ENCODE results near the gene SAXO1.

The SAXO1 gene

DNA sequence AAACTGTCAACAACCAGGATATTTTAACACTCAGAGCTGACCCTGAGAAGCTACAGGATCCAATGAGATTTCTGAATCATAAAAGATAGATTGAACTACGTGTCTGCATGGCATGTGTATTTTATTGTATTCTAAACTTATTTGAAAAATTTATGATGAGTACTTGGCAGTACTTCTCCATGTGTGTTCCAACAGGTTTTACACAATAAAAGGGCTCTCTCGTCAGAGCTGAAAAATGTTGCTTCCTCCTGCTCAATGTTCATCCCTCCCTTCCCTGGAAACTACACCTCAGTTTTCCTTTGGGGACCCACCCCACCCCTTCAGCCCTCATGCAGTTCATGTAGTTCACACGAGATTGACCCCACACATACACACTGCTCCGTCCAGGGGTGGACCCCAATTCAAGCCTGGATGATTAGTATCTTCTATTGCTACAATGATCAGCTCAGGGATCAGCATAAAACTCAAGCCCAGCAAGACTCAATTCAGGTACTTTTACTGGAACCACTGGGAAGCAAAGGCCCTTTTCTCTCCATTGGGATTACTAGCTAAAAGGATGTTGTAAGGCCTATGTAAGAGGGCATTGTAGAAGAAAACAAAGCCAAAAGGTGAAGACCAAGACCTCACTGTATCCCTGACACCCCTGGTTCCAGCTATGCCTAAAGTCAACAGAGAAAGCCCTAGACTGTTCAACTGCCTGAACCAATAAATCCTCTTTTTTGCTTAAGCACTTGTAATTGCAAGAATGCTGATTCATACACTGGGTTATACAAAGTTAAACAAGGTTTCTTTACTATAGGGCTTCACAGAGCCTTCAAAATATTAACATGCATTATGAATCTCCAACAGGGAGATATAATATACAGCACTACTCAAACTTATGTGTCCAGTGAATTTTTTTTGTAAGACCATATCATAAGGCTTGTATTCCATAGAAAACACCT lies 112.6 kb downstream of the SAXO1 start:
- Histone ChIP-seq H3K27ac (no peak overlapping the region), H3K4me1 (ENCODE audit: low read depth, poor library complexity, severe bottlenecking) (no peaks in the 10 kb centered on the region), H3K4me3 (IDR thresholded peaks at IDR 0.05; ENCODE audit: insufficient read depth, low read depth, low read length) (no peak overlapping the region), H3K36me3 (ENCODE audit: insufficient read depth) (no peaks in the 10 kb centered on the region), H3K79me2 (ENCODE audit: insufficient read depth, low read depth) (no peaks in the 10 kb centered on the region), H4K20me1 (ENCODE audit: insufficient read depth) (no peaks in the 10 kb centered on the region), H2AFZ (ENCODE audit: low read depth) (no peak overlapping the region), H3K27me3 (ENCODE audit: insufficient read depth, low read depth) (no peaks in the 10 kb centered on the region), H3K9ac (no peak overlapping the region), H3K4me2 (no peak overlapping the region)
- TF ChIP-seq, protein P1, sequence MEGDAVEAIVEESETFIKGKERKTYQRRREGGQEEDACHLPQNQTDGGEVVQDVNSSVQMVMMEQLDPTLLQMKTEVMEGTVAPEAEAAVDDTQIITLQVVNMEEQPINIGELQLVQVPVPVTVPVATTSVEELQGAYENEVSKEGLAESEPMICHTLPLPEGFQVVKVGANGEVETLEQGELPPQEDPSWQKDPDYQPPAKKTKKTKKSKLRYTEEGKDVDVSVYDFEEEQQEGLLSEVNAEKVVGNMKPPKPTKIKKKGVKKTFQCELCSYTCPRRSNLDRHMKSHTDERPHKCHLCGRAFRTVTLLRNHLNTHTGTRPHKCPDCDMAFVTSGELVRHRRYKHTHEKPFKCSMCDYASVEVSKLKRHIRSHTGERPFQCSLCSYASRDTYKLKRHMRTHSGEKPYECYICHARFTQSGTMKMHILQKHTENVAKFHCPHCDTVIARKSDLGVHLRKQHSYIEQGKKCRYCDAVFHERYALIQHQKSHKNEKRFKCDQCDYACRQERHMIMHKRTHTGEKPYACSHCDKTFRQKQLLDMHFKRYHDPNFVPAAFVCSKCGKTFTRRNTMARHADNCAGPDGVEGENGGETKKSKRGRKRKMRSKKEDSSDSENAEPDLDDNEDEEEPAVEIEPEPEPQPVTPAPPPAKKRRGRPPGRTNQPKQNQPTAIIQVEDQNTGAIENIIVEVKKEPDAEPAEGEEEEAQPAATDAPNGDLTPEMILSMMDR (conservative IDR thresholded peaks at IDR 0.05; ENCODE audit: low read depth, low read length), result no peak

DNA sequence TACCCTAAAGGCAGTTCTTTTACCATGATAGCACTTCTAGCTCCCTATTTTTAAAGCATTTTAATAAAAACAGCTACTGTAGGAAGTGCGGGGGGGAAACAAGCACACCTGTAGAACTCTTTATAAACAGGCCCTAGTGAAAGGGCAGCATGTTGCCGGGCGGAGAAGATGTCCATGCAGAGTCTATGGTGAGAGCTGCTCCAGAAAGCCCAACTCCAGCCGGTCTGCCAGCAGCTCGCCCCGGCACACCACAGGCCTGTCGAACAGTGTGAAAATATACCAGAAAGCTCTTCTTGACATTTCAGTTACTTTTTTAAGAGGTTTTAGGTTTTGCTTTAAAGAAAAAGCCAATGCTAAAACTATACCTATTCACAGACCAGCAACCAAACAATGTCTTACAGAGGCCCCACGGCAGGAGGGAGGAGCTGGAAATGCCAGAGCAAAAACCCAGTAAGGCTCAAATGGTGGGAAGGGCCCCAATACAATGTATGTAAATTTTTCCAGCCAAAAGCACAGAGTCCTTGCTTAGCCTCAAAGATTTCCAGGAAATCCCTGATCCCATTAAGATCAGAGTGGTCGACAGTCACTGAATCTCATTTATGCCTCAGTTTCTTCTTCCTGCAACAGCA lies 121.2 kb downstream of the SAXO1 start:
- Histone ChIP-seq H4K20me1 (ENCODE audit: insufficient read depth) (no peaks in the 10 kb centered on the region), H3K4me2 (no peak overlapping the region), H3K36me3 (ENCODE audit: insufficient read depth) (no peaks in the 10 kb centered on the region), H3K9ac (no peak overlapping the region), H3K4me1 (ENCODE audit: low read depth, poor library complexity, severe bottlenecking) (no peaks in the 10 kb centered on the region), H3K27me3 (ENCODE audit: insufficient read depth, low read depth) (no peaks in the 10 kb centered on the region), H3K79me2 (ENCODE audit: insufficient read depth, low read depth) (no peaks in the 10 kb centered on the region), H3K4me3 (IDR thresholded peaks at IDR 0.05; ENCODE audit: insufficient read depth, low read depth, low read length) (no peak overlapping the region), H3K27ac (no peak overlapping the region), H2AFZ (ENCODE audit: low read depth) (no peak overlapping the region)
- TF ChIP-seq, protein P1 (conservative IDR thresholded peaks at IDR 0.05; ENCODE audit: low read depth, low read length), result no peak

DNA sequence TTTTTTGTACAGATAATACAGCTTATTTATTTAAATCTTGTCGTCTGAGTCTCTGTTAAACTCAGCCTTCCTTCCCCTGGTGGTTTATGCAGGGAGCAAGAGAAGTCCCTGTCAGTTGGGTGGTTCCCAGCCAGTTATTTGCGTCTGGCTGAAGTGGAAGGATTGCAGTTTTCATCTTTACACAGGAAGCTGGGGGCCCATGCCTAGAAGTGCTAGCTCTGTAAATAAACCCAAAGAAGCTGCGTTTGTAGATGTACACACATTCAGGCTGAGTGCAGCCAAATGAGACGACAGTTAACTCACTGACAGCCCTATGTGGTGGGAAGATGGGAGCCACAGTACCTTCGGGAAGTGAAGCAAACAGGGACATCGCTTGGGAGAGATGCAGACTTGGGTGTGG lies 122.1 kb downstream of the SAXO1 start:
- Histone ChIP-seq H3K4me3 (IDR thresholded peaks at IDR 0.05; ENCODE audit: insufficient read depth, low read depth, low read length) (no peak overlapping the region), H4K20me1 (ENCODE audit: insufficient read depth) (no peaks in the 10 kb centered on the region), H3K79me2 (ENCODE audit: insufficient read depth, low read depth) (no peaks in the 10 kb centered on the region), H3K4me2 (no peak overlapping the region), H3K9ac (no peak overlapping the region), H3K27ac (no peak overlapping the region), H3K27me3 (ENCODE audit: insufficient read depth, low read depth) (no peaks in the 10 kb centered on the region), H2AFZ (ENCODE audit: low read depth) (no peak overlapping the region), H3K36me3 (ENCODE audit: insufficient read depth) (no peaks in the 10 kb centered on the region), H3K4me1 (ENCODE audit: low read depth, poor library complexity, severe bottlenecking) (no peaks in the 10 kb centered on the region)
- TF ChIP-seq, protein P1 (conservative IDR thresholded peaks at IDR 0.05; ENCODE audit: low read depth, low read length), result no peak

DNA sequence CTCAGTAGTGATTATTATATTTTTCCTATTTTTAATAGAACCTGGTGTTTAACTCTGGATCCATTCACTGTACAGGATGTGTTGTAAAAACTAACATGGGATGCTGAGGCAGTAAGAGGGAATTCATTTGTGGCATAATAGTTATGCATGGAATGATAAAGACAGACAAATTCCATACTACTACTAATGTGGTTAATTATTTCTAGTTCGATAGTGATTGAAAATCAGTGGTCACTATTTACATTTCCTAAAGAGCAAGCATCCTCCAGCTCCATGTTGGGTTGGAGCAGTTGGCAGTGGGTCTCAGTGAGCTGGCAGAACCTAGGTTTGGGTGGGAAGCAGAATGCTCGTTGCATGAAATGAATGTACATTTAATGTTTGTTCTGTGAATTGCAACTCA lies 122.6 kb downstream of the SAXO1 start:
- H3K4me1 ChIP-seq (ENCODE audit: low read depth, poor library complexity, severe bottlenecking), result no peaks in the 10 kb centered on the region
- H4K20me1 ChIP-seq (ENCODE audit: insufficient read depth), result no peaks in the 10 kb centered on the region

More for the DNA sequence above, 122.6 kb downstream of the SAXO1 start:
- Histone ChIP-seq H2AFZ (ENCODE audit: low read depth) (no peak overlapping the region), H3K4me3 (IDR thresholded peaks at IDR 0.05; ENCODE audit: insufficient read depth, low read depth, low read length) (no peak overlapping the region), H3K27ac (no peak overlapping the region), H3K9ac (no peak overlapping the region), H3K79me2 (ENCODE audit: insufficient read depth, low read depth) (no peaks in the 10 kb centered on the region), H3K4me2 (no peak overlapping the region), H3K27me3 (ENCODE audit: insufficient read depth, low read depth) (no peaks in the 10 kb centered on the region), H3K36me3 (ENCODE audit: insufficient read depth) (no peaks in the 10 kb centered on the region)
- TF ChIP-seq, protein P1 (conservative IDR thresholded peaks at IDR 0.05; ENCODE audit: low read depth, low read length), result no peak

All from KMS-11 (cell line).